Breast epithelium (tissue), 4 donors: ENCODE data around the gene DNAJC5G. TPM values are rescaled to one million over a fixed set of nuclear protein-coding genes. Genes with fewer than 3 reads are reported as not detected.

Source experiments
- DNase-seq, 2 donors: peaks; one replicate each; pipeline ENCODE4 v3.0.0-alpha.2; 2019; ENCODE audit warnings: low spot score in 2 of 2
- H3K27ac ChIP-seq, 2 donors: fragments of 200-600 bp; sonication (generic) in 1 of 2; one replicate each; pipeline ENCODE4 v1.5.1; 2016 to 2019; ENCODE audit warnings: mild to moderate bottlenecking in 1 of 2
- H3K27me3 ChIP-seq, 2 donors: fragments of 200-600 bp; sonication (generic) in 1 of 2; one replicate each; pipeline versions ENCODE4 v1.5.1 to v1.6.0; 2017 to 2019; ENCODE audit warnings: control low read depth in 1 of 2, mild to moderate bottlenecking in 1 of 2
- H3K36me3 ChIP-seq: fragments of 200-600 bp; one replicate; pipeline ENCODE4 v1.5.1; 2019
- H3K4me1 ChIP-seq, 2 donors: fragments of 200-600 bp; sonication (generic); one replicate each; pipeline ENCODE4 v1.5.1; 2016 to 2019; ENCODE audit warnings: control low read depth in 1 of 2
- H3K4me3 ChIP-seq, 3 donors: fragments of 200-600 bp; sonication (generic); 1 replicate in 2 of 3; 2 replicates in 1 of 3; pipeline ENCODE4 v1.5.1; 2016 to 2019; ENCODE audit warnings: mild to moderate bottlenecking in 3 of 3, moderate library complexity in 2 of 3
- H3K9me3 ChIP-seq, 2 donors: fragments of 200-600 bp; sonication (generic) in 1 of 2; one replicate each; pipeline ENCODE4 v1.5.1; 2016 to 2019; ENCODE audit warnings: control low read depth in 1 of 2
- CTCF ChIP-seq, 3 donors: fragments of 450-650 bp; IDR thresholded peaks; one replicate each; pipeline ENCODE4 v1.5.1; 2016 to 2017; ENCODE audit warnings: antibody characterized with exemption in 3 of 3, mild to moderate bottlenecking in 3 of 3, moderate library complexity in 3 of 3
- POLR2A ChIP-seq: fragments of 450-650 bp; IDR thresholded peaks from one replicate; pipeline ENCODE4 v1.6.1; 2016; ENCODE audit warnings: antibody characterized with exemption, mild to moderate bottlenecking, moderate library complexity
- POLR2AphosphoS5 ChIP-seq, 3 donors: sonication (generic); formaldehyde crosslinking; IDR thresholded peaks; one replicate each; pipeline ENCODE4 v1.6.1; 2017; ENCODE audit warnings: antibody characterized with exemption in 3 of 3
- intact Hi-C: fragments of 100-400 bp; cut with DNase I; formaldehyde crosslinking; loops from one replicate; pipeline ENCODE4 v1.15.1; 2023; ENCODE audit warnings: low total_unique reads
- total RNA-seq, 3 donors: library from RNA; depleted of rRNA; stranded (reverse); fragments of >200 nt; gene quantifications; one replicate each; pipeline ENCODE4 v1.1.0, GENCODE V29; 2016

The DNAJC5G gene
- total RNA-seq, 3 donors from 2014 or later: not detected

DNA sequence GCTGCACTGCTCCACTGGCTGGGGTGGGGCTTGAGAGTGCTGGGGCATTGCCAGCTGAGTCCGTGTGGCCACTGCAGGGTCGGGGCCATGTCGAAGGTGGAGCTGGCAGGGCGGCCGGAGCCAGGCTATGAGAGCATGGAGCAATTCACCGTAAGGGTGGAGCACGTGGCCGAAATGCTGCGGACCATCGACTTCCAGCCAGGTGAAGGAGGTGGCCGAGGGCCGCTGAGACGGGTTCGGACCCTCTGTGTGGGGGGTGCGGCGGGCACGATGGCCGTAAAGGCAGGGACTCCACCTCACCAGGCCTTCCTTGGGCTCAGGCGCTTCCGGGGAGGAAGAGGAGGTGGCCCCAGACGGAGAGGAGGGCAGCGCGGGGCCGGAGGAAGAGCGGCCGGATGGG, 30.9 kb downstream of the DNAJC5G start:
- TF ChIP-seq CTCF (IDR thresholded peaks at IDR 0.05): no peak
- TF ChIP-seq POLR2A: no peak
- no peak for TF ChIP-seq POLR2AphosphoS5 (IDR thresholded peaks at IDR 0.05)

DNA sequence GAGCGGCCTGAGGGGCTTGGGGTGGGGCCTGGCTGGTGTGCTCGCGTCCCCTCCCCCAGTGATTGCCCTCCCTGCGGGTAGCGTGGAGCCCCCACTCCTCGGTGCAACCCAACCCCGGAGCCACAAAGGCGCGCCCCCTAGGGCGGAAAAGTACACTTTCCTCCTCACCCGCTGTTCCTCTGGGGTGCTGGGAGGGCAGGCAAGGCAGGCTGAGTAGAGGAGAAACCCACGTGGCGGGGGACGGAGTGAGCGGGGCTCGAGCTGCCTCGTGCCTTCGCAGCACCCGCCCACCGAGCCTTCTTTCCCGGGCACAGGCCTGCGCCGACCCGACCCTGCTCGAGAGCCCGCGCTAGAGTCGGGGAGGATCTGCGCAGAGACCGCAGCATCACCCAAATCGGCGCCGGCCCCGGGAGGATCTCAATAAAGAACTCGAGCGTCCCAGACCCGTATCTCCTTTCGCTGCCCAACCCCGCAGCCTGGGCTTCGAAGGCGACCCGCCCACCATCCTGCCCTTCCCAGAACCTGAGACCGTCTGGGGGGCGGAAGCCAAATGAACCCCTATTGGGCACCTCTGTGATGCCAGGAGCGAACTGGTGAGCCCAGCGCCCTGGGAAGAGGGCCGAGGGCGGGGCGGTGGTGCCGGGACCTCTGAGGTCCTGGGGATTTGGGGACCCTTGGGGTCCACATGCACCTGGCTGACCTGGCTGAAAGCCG, 31.5 kb downstream of the DNAJC5G start:
- H3K27me3 ChIP-seq: peaks cover 17 to 34% of the 10 kb centered on the region in 2 donors
- intact Hi-C loops: loop anchor here (10.0 kb wide), 1 partner anchor 212 kb away; no protein-coding TSS in a partner anchor
- H3K27ac ChIP-seq: no peak overlapping the region
- no peaks in the 10 kb centered on the region for H3K4me1 ChIP-seq
- peak overlapping the region in 1 of 3 donors; percentile 54 for H3K4me3 ChIP-seq
- H3K36me3 ChIP-seq: no peaks in the 10 kb centered on the region
- TF ChIP-seq CTCF (IDR thresholded peaks at IDR 0.05) (no peak), POLR2AphosphoS5 (IDR thresholded peaks at IDR 0.05) (no peak), POLR2A (no peak)
- no peaks in the 10 kb centered on the region for H3K9me3 ChIP-seq
- DNase-seq: no peak

More for the DNA sequence above, 30.9 kb downstream of the DNAJC5G start:
- intact Hi-C loops: loop anchor here (10.0 kb wide), 1 partner anchor 211 kb away; no protein-coding TSS in a partner anchor
- Histone ChIP-seq H3K27ac (no peak overlapping the region), H3K4me3 (peak overlapping the region in 1 of 3 donors; percentile 54), H3K9me3 (no peaks in the 10 kb centered on the region), H3K36me3 (no peaks in the 10 kb centered on the region), H3K4me1 (no peaks in the 10 kb centered on the region), H3K27me3 (peaks cover 17 to 34% of the 10 kb centered on the region in 2 donors)
- no peak for DNase-seq

- Histone ChIP-seq H3K9me3 (no peaks in the 10 kb centered on the region), H3K27me3 (peaks cover 17 to 34% of the 10 kb centered on the region in 2 donors), H3K27ac (no peak overlapping the region), H3K36me3 (no peaks in the 10 kb centered on the region), H3K4me3 (peak overlapping the region in 1 of 3 donors; percentile 54), H3K4me1 (no peaks in the 10 kb centered on the region)
- no peak for TF ChIP-seq POLR2A
- no peak for TF ChIP-seq CTCF (IDR thresholded peaks at IDR 0.05)
- TF ChIP-seq POLR2AphosphoS5 (IDR thresholded peaks at IDR 0.05): no peak
- intact Hi-C loops: loop anchor here (10.0 kb wide), 1 partner anchor 212 kb away; no protein-coding TSS in a partner anchor
- DNase-seq: no peak
Observed at GRCh38 chr2:27307287-27307544, 32.0 kb downstream of the DNAJC5G start.

DNA sequence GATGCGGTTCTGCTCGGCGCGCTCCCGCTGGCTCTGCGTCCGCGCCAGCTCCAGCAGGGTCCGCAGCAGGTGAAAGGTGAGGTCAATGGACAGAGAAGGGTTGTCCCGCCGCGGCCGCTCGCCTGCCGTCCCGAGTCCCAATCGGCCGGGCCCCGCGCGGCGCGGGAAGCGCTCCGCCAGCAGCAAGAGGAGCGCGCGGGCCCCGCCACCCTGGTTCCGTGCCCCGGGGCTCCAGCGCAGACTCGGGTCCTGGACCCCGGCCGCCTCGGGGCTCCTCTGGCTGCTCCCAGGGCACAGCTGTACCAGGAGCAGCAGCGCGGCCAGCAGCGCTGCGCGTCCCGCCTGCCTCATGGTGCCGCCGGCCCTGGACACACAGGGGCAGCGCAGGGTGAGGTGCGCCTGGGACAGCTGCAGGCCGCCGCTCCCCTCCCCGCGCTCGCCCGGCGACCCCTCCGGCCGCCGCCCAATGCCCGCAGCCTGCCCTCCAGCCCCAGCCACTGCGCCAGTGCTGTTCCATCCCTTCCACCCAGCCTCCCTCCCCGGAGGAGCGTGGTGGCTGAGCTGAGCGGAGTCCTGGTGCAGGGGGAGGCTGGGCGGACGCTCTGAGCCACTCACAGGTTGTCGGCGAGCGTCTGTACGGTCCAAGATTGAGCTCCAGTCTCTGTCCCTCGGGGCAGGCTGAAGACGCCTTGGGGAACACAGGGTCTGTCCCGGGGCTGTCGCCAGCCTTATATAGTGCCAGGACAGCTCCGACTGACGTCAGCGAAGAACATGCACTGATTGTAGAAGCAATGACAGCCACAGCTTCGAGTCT, 32.5 kb downstream of the DNAJC5G start:
- Histone ChIP-seq H3K27me3 (peaks cover 17 to 34% of the 10 kb centered on the region in 2 donors), H3K36me3 (no peaks in the 10 kb centered on the region)
- TF ChIP-seq POLR2A: no peak
- TF ChIP-seq CTCF (IDR thresholded peaks at IDR 0.05): no peak
- TF ChIP-seq POLR2AphosphoS5 (IDR thresholded peaks at IDR 0.05): no peak

More for the DNA sequence above, 32.5 kb downstream of the DNAJC5G start:
- H3K4me3 ChIP-seq: peak overlapping the region in 1 of 3 donors; percentile 54
- H3K9me3 ChIP-seq: no peaks in the 10 kb centered on the region
- no peak for DNase-seq
- no peak overlapping the region for H3K27ac ChIP-seq
- intact Hi-C loops: loop anchor here (10.0 kb wide), 1 partner anchor 213 kb away; no protein-coding TSS in a partner anchor
- no peaks in the 10 kb centered on the region for H3K4me1 ChIP-seq
